ENCODE data around the gene ZNF507.

Gene ZNF507

GRCh38 chr19:32339988-32340874 lies 5.2 kb upstream of the ZNF507 start:
- DNase-seq = peak; percentile 56 to 60

DNA sequence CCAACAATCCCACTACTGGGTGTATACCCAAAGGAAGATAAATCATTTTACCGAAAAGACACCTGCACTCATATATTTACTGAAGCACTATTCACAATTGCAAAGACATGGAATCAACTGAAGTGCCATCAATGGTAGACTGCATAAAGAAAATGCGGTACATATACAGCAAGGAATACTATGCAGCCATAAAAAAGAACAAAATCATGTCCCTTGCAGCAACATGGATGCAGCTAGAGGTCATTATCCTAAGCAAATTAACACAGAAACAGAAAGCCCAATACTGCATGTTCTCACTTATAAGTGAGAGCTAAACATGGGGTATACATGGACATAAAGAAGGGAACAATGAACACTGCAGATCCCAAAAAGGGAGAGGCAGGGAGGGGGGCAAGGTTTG lies 2.7 kb upstream of the ZNF507 start:
- DNase-seq = no peak

DNA sequence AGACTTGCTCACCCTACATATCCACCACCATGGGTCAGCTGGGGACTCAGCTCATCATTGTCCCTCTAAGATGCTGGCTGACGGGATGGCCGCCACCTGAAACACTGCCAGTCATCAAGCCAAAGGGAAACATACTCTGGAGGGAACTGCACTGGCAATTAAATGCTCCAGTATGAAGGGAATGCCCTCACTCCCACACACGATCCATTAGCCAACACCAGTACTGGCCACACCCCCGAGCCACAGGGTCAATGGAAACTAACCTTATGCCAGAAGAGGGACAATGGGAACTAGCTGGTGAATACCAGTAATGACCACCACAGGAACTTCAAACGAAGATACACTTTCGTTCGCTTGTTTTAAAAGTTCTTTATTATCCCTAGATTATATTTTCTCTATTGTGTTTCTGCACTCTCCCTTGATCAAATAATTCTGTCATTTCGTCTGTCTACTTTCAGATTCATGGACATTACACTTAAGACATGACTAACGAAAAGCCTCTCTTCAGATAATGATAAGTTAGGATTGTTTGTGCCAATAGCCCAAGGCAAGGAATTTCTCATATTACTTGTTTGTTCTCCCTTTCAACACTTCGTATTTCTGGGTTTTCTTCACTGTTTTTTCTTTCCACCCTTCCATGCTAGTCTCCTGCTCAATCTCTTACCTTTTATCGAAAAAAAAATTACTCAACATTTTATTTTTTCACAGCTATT lies 1.7 kb upstream of the ZNF507 start:
- no peak for DNase-seq

- no peak for DNase-seq
Measured at GRCh38 chr19:32346901-32347300, 1.5 kb downstream of the ZNF507 start.

- DNase-seq = no peak
Measured at GRCh38 chr19:32347573-32347972, 2.2 kb downstream of the ZNF507 start.

GRCh38 chr19:32349051-32349450 lies 3.6 kb downstream of the ZNF507 start:
- DNase-seq = no peak

DNA sequence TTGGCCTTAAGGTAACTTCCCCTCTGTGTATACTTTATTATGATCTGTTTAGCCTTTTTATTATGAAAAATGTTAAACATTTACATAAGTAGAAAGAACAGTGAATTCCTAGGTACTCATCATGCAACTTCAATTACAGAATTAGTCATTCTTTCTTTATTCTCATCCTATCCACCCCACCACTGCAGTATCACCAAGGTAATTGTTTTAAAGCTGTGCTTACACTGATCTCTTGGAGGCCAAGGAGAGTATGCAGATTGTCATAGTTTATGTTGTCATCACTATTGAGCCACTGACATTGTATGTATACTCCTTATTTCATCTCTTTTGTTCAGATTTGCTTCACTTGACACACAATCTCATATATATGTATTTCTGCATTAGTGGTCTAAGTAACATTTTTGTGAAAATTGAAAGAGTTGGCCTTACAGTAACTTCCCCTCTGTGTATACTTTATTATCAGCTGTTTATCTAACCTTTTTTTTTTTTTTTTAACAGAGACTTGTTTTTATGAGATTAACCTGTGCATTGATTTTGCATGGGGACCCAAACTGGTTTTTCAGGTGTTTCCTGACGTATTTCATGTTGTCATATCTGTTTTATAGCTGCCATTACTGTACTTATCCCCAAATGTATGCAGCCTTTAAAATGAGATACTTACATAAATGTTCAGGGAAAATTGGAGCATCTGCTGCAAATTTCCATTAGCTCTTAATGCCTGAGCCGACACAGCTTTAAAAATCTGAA lies 4.5 kb downstream of the ZNF507 start:
- no peak for DNase-seq

GRCh38 chr19:32350471-32350865 lies 5.1 kb downstream of the ZNF507 start:
- no peak for DNase-seq

- no peak for DNase-seq
Measured at GRCh38 chr19:32350987-32351348, 5.6 kb downstream of the ZNF507 start.

DNA sequence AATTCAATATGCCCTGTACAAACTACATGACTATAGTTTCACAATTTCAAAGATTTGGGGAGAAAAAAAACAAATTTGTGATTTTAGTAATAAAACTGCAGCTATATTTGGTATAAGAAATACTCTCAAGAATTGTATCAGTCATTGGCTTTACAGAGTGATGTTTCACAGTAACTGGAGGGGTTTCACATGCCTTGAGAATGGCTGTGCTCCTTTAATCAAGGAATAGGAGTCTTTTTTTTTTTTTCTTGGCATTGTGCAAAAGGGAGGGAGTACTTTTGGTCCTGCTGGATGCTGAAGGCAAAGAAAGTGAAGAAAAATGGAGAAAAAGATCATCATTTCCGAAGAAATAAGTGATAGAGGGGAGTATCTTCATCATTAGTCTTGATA lies 6.8 kb downstream of the ZNF507 start:
- no peak for DNase-seq

DNA sequence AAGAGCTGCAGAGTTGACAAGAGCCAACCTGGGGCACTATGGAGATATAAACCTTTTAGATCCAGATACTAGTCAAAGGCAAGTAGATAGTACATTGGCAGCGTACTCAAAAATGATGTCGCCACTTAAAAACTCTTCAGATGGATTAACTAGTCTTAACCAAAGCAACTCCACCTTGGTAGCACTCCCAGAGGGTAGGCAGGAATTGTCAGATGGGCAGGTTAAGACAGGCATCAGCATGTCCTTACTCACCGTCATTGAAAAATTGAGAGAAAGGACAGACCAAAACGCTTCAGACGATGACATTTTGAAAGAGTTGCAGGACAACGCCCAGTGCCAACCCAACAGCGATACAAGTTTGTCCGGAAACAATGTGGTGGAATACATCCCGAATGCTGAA lies 8.9 kb downstream of the ZNF507 start:
- no peak for DNase-seq

DNA sequence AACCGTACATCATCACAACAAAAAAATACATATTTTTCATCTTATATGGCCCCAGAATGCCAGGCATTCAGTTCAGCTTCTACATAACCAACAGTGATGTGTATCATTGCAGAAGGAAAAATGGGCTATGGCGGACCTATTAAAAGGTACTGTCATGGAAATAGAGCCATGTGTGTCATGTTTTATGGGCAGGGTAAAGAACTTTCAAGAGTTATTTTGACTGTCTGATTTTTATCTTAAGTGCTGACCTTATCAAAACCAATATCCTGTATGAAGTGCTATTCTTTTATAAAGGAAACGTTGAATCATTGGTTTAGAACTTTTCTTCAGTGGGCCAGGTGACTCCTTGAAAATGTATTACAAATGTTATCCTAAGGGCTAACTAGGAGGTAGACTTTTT lies 9.9 kb downstream of the ZNF507 start:
- no peak for DNase-seq

DNA sequence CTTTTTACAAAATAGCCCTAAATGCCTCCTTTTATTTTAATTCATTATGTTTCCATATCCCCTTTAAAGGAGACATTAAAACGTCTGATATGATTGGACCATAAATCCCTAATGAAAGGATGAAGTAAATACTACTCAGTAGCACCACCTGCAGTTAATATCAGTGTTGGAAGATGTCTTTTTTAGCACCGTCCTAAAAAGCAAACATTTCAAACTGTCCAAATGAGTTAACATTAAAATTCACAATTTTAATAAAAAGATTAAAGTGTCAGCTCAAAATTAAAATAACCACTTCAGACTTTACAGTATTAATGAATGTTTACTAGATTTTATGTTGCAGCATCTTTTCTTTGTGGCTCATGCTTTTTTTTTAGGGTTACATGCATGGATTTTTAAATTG lies 12.3 kb downstream of the ZNF507 start:
- DNase-seq = no peak

DNA sequence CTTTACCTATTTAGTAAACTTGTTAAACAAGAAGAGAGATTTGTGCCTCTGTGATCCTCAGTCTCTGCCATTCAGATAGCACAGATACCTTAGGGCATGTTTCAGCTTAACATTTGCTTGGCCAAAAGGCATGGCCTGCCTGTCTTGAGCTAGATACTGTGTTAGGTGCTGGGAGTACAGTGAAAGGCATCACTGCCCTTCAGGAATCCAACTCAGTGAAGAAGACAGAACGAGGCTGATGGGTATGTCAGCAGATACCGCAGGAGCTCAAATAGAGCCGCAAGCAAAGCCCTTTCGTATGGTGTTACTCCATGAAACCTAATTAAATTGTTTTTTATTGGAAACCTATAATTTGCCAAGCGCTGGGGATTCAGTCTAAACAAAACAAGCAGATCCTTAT lies 12.9 kb downstream of the ZNF507 start:
- DNase-seq = no peak

DNA sequence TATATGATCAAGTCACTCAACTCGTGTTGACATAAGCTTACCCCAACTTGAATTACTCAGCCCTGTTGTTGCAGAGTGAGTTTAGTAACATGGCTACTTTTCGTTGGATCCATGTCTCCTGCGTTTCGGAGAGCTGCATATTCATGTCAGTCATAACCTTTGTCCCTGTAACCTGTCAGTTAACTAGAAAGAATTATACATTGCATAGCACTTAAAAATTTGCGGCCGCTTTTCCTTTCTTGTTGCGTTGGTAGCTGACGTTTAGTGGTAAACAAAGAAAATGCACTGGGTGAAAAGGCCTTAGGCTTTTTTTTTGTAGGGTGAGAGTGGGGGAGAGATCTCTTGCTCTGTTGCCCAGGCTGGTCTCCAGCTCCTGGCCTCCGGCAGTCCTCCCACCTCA lies 14.2 kb downstream of the ZNF507 start:
- DNase-seq = no peak

- no peak for DNase-seq
Measured at GRCh38 chr19:32361574-32362317, 16.3 kb downstream of the ZNF507 start.

DNA sequence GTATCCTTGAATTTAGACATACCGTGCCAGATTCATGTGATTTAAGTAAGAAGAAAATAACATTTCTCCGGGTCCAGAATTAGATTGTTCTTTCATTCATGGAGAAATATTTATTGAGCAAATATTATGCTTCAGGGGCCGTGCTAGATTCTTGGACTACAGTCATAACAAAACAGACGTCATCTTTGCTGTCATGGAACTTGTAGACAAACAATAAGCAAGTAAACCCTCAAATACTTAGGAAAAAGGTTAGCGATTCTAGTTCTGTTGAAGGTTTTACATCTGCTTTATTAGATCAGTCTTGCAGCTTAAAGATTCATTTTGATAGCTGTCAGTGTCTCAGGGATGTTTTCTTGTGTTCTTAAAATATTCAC lies 16.9 kb downstream of the ZNF507 start:
- DNase-seq = no peak

DNA sequence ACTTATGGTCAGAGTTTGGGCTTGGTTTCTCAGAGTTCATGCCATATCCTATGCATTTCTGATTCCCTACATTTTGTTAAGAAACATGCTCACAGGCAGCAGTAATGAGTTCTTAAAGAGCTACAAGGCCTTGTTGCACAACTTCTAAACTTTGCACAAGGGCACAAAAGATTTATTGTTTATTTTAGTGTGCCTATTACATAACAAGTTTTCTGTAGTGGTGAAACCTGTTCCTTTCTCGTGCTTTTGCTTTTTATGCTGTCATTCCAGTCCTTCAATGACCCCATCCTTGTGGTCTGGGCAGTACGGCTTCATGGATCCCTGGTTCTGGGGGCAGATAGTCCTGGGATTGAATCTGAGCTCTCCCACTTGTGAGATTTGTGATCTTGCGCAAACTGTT lies 17.8 kb downstream of the ZNF507 start:
- no peak for DNase-seq

GRCh38 chr19:32363632-32364031 lies 18.2 kb downstream of the ZNF507 start:
- DNase-seq = no peak

- no peak for DNase-seq
Measured at GRCh38 chr19:32364040-32364439, 18.6 kb downstream of the ZNF507 start.

DNA sequence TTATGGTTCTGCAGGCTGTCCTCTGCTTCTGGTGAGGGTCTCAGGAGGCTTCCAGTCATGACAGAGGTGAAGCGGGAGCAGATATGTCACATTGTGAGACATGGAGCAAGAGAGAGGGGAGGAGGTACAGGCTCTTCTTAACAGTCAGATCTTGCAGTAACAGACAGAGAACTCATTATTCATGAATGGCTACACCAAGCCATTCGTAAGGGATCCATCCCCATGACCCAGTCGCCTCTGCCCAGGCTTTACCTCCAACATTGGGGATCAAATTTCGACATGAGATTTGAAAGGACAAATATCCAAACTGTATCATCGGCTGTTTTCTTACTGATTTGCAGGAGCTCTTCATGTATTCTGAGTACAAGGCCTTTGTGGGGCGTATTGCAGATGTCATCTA lies 21.7 kb downstream of the ZNF507 start:
- no peak for DNase-seq

GRCh38 chr19:32367948-32368536 lies 22.6 kb downstream of the ZNF507 start:
- no peak for DNase-seq

- DNase-seq = no peak
Measured at GRCh38 chr19:32368787-32369186, 23.4 kb downstream of the ZNF507 start.
